8988T (cell line): Measurements from ENCODE around the gene HNRNPD.
"Not testable (repeated sequence)": the region's sequence is repeated elsewhere in the genome, so short reads cannot be mapped to it uniquely, and the experiment has no call there.

ENCODE experiments used
- DNase-seq: peaks from one replicate; pipeline ENCODE4 v3.0.0; 2011

HNRNPD gene, protein sequence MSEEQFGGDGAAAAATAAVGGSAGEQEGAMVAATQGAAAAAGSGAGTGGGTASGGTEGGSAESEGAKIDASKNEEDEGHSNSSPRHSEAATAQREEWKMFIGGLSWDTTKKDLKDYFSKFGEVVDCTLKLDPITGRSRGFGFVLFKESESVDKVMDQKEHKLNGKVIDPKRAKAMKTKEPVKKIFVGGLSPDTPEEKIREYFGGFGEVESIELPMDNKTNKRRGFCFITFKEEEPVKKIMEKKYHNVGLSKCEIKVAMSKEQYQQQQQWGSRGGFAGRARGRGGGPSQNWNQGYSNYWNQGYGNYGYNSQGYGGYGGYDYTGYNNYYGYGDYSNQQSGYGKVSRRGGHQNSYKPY

DNA sequence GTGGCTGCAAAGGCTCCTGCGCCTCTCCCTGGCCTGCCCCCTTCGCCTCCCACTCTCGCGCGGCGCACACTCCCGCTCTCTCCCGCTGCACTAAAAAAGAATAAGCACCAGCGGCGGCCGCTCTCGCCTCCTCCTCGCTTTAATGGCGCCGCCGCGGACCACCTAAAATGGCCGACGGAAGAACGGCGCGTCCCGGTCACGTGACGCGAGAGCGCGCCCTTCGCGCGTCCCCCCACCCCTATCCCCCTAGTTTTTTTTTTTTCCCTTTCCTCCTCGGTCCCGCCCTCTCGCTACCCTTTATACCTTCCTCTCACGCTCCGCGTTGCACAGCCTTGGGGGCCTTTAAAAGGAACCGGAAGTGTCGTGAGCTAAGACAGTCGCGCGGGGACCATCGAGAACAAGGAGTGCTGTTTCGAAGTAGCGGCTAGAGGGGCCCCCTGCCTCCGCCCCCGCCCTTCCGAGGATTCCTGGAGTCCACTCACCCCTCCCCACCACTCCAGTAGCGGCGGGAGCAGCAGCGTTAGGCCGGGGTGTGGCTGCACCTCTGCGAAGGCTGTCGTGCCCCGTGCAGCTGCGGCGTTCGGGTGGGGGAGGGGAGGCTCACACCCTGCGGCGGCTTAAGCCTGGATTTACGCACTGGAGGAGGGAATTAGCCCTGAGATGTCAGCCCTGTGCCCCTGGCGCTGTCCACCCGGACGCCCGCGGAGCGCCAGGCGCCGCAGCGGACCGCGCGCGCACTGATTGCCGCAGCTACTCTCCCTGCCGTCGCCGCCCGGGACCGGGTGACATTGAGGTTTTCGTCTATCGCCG is at the start of gene HNRNPD:
HNRNPD (minus strand) TSS at position 176 of the 810 bp plus-strand sequence. CDS start 313 bp downstream, outside the sequence.
- peak; percentile 69 for DNase-seq

- no peak for DNase-seq
These were observed 48.8 kb upstream of the HNRNPD start for GRCh38 chr4:82422616-82423015.

GRCh38 chr4:82421796-82422560 is 48.2 kb upstream of the HNRNPD start:
- DNase-seq = no peak

- no peak for DNase-seq
These were observed 45.7 kb upstream of the HNRNPD start for GRCh38 chr4:82419451-82419850.

- no peak for DNase-seq
These were observed 42.2 kb upstream of the HNRNPD start for GRCh38 chr4:82415922-82416365.

DNA sequence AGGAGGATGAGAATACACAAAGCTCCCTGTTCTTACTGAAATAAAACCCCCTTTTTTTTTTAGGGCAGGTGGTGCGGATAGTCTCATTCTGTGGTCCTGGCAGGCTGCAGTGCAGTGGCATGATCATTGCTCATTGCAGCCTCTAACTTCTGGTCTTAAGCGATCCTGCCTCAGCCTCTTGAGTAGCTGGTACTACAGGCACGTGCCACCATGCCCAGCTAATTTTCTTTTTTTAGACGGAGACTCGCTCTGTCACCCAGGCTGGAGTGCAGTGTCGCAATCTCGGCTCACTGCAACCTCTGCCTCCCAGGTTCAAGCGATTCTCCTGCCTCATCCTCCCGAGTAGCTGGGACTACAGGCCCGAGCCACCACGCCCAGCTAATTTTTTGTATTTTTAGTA is 41.3 kb upstream of the HNRNPD start:
- DNase-seq = not testable (repeated sequence)

DNA sequence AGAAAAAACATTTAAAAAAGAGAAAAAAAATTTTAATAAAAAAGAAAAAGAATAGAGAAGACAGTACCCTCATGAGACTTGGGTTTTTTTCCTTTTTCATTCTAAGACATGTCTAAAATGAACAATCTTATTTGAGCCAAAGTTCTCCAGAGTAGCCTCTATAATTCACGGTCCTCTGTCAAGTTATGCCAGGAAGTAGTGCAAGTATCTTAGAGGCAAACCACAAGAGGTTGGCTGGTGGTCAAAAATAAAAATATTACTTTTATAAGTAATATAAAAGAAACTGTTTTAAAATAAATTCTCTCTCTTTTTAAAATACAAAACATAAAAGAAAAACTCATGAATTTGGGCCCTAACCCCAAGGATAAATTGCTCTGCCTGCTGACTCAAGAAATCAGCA is 29.9 kb upstream of the HNRNPD start:
- DNase-seq = no peak

- DNase-seq = no peak
These were observed 28.5 kb upstream of the HNRNPD start for GRCh38 chr4:82402196-82402775.

DNA sequence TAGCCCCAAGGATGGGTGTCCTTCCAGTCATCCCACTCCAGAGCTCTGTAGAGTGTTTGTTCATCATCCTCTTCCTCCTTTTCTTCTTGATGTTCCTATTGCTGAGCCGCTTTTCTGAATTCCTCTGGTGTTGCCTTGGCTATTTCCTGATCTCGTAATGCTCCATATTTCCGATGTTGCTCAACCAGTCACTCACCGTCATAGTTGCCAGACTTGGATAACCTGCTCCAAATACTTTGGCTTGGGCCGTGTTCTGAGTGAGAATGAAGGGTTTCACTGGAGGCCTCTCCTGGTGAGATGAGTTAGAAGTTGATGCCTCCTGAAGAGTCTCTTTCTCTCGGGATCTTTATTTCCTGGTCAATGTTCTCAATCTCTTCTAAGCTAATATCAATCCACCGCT is 27.8 kb upstream of the HNRNPD start:
- no peak for DNase-seq

DNA sequence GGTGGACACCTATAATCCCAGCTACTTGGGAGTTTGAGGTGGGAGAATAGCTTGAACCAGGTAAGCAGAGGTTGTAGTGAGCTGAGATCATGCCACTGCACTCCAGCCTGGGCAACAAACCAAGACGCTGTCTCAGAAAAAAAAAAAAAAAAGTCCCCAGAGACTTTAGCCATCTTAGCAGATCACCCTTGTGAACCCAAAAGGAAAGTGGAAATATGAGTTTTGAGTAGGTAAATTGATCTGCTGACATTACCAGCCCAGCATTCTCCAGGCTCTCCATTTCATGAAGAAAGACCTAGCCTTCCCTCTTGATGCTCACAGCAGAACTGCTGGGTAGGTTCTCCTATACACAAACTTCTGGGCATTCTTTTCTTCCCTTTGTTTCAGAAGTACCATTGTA is 24.5 kb upstream of the HNRNPD start:
- DNase-seq = no peak

DNA sequence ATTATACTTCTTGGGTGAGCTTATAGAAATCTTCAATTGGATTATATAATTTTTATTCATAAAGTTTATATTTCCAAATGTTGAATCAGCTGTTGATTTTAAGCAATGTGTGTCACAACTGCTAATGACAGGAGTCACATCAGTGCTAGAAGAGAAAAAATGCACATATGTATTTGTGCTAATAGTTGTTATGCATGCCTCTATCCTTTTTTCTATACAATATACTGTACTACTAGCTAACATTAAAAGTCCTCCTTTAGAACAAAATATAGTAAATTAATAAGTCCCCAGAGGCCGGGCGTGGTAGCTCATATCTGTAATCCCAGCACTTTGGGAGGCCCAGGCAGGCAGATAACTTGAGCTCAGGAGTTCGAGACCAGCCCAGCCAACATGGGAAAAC is 23.7 kb upstream of the HNRNPD start:
- DNase-seq = no peak

GRCh38 chr4:82394896-82395295 is 21.1 kb upstream of the HNRNPD start:
- DNase-seq = no peak

GRCh38 chr4:82390061-82390460 is 16.3 kb upstream of the HNRNPD start:
- not testable (repeated sequence) for DNase-seq

- no peak for DNase-seq
These were observed 14.6 kb upstream of the HNRNPD start for GRCh38 chr4:82388405-82388804.

DNA sequence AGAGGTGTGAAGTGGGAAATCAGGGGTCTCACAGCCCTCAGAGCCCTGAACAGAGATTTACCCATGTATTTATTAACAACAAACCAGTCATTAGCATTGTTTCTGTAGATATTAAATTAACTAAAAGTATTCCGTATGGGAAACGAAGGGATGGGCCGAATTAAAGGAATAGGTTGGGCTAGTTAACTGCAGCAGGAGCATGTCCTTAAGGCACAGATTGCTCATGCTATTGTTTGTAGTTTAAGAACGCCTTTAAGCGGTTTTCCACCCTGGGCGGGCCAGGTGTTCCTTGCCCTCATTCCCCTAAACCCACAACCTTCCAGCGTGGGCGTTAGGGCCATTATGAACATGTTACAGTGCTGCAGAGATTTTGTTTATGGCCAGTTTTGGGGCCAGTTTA is 12.5 kb upstream of the HNRNPD start:
- DNase-seq = not testable (repeated sequence)

- DNase-seq = no peak
These were observed 9.0 kb upstream of the HNRNPD start for GRCh38 chr4:82382751-82383150.

DNA sequence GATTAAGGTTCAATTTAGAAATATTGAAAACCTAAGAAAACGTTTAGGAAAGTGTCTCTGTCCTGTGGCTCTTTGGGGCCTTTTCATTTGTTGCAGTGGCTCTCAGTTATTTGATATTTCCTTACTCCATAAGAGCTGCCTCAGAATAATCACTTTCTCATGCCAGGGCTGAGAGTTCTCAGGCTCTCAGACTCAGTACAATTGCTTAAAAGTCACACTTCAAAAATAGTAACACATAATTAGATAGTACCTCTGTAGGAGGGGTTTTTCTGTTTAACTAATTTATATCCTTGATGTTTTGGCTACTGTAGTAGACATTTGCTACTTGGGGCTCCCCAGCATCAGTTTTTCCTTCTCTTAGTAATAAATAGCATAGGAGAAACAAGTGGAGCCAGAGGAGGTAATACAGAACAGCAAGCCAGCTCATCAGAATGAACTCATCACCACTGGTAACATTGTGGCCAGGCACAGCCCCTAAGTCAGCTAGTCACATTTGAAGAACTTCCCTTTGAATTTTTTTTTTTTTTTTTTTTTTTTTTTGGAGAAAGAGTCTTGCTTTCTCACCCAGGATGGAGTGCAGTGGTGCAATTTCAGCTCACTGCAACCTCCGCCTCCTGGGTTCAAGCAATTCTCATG is 8.0 kb upstream of the HNRNPD start:
- DNase-seq = no peak

GRCh38 chr4:82381235-82381634 is 7.4 kb upstream of the HNRNPD start:
- DNase-seq = no peak

- DNase-seq = no peak
These were observed 7.0 kb upstream of the HNRNPD start for GRCh38 chr4:82380831-82381230.

DNA sequence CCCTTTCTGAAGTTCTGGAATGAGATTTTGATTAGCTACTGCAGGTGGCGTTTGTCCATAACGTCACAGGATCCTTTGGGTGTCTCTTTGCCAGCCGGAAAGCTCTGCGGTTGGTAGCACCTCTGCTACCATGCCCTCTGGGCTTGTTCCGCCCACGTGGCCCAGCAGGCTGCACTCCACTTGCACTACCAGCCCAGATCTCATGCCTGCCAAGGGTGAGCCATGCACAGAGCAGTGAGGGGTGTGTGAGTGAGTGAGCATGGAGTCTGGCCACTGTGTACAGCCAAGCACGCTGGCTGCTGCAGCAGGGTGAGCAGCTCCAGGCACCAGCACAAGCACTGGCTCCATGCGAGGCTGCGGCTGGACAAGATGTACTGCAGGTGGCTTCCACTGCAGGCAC is 6.6 kb upstream of the HNRNPD start:
- no peak for DNase-seq

- DNase-seq = no peak
These were observed 2.3 kb upstream of the HNRNPD start for GRCh38 chr4:82376109-82376508.

DNA sequence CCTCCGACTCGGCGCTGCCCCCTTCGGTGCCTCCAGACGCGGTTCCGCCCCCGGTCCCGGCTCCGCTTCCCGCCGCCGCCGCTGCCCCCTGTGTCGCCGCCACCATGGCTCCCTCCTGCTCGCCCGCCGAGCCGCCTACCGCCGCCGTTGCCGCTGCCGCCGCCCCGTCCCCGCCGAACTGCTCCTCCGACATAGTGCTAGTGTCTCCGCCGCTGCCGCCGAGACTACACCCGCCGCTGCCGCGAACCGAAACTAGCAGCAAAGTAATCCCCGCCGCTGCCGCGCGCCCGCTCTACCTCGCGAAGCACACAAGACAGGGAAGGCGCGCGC is 340 bp downstream of the HNRNPD start:
- DNase-seq = no peak
